ENCODE data around the gene ZNF605.

- TF ChIP-seq, protein P1, sequence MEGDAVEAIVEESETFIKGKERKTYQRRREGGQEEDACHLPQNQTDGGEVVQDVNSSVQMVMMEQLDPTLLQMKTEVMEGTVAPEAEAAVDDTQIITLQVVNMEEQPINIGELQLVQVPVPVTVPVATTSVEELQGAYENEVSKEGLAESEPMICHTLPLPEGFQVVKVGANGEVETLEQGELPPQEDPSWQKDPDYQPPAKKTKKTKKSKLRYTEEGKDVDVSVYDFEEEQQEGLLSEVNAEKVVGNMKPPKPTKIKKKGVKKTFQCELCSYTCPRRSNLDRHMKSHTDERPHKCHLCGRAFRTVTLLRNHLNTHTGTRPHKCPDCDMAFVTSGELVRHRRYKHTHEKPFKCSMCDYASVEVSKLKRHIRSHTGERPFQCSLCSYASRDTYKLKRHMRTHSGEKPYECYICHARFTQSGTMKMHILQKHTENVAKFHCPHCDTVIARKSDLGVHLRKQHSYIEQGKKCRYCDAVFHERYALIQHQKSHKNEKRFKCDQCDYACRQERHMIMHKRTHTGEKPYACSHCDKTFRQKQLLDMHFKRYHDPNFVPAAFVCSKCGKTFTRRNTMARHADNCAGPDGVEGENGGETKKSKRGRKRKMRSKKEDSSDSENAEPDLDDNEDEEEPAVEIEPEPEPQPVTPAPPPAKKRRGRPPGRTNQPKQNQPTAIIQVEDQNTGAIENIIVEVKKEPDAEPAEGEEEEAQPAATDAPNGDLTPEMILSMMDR (IDR thresholded peaks at IDR 0.05), result no peak
- TF ChIP-seq POLR2A (IDR thresholded peaks at IDR 0.05), result peak in 1 of 4 donors; percentile 51
Measured at GRCh38 chr12:132908145-132909029, 47.7 kb downstream of the ZNF605 start.

Measured in esophagus squamous epithelium (tissue), 4 donors.